Measurements from ENCODE around the gene GRID2. TPM values are rescaled to one million over a fixed set of nuclear protein-coding genes. Genes with fewer than 3 reads are reported as not detected.

GRID2 gene
- total and polyA plus RNA-seq, 2 of the 13 experiments (the other 11 are each of a cell fraction or from before 2014, with no cell fraction given): not detected

DNA sequence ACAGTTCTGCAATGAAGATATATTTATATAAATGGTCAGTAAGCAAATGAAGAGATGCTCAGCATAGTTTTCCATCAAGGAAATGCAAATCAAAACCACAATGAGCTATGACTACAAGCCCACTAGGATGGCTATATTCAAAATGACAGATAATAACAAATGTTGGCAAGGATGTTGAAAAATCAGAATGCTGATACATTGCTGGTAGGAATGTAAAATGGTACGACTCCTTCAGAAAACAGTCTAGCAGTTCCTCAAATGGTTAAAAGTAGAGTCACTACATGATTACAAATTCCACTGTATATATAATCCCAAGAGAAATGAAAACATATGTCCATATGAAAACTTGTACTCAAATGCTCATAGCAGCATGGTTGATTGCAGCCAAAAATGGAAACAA, 1099.8 kb downstream of the GRID2 start:
- TF ChIP-seq GPBP1L1 (CRISPR knock-in tag; IDR thresholded peaks at IDR 0.05): no peak
- no peak for TF ChIP-seq KMT2A (CRISPR knock-in tag; IDR thresholded peaks at IDR 0.05)
- TF ChIP-seq YY1 (IDR thresholded peaks at IDR 0.05; ENCODE audit: insufficient read depth, insufficient replicate concordance, low read depth, low read length): no peak
- TF ChIP-seq, protein P1, sequence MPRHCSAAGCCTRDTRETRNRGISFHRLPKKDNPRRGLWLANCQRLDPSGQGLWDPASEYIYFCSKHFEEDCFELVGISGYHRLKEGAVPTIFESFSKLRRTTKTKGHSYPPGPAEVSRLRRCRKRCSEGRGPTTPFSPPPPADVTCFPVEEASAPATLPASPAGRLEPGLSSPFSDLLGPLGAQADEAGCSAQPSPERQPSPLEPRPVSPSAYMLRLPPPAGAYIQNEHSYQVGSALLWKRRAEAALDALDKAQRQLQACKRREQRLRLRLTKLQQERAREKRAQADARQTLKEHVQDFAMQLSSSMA (CRISPR knock-in tag; IDR thresholded peaks at IDR 0.05): no peak
- no peak for TF ChIP-seq JUND (CRISPR knock-in tag; IDR thresholded peaks at IDR 0.05)
- no peak for TF ChIP-seq HDAC1 (CRISPR knock-in tag; IDR thresholded peaks at IDR 0.05)
- no peak for TF ChIP-seq KLF13 (CRISPR knock-in tag; IDR thresholded peaks at IDR 0.05)
- no peak overlapping the region for H3K4me3 ChIP-seq (replicated peaks in 1 of 3; ENCODE audit: insufficient read depth in 1 of 3, low read depth in 2 of 3, low read length in 3 of 3)
- CTCF ChIA-PET (ENCODE audit: low intra/inter-chr PET ratio, low total read pairs): no interaction called here
- FAIRE-seq (no peak), ATAC-seq (no peak), DNase-seq (ENCODE audit: low spot score) (no peak)
- H3K36me3 ChIP-seq (replicated peaks in 1 of 2; ENCODE audit: control insufficient read depth in 1 of 2, insufficient read depth in 2 of 2, low read length in 2 of 2): no peaks in the 10 kb centered on the region
- H3K27me3 ChIP-seq (ENCODE audit: control insufficient read depth in 1 of 2, insufficient read depth in 2 of 2, low read length in 2 of 2): no peaks in the 10 kb centered on the region
- no peaks in the 10 kb centered on the region for H3K79me2 ChIP-seq (ENCODE audit: insufficient read depth, low read length)
- POLR2A ChIA-PET: no interaction called here
- H4K20me1 ChIP-seq (ENCODE audit: insufficient read depth, low read length): no peaks in the 10 kb centered on the region
- H3K9me3 ChIP-seq (ENCODE audit: low read length): no peaks in the 10 kb centered on the region
- no peak overlapping the region for H3K9ac ChIP-seq (ENCODE audit: insufficient read depth, low read depth, low read length)
- no TSS peak for BruUV-seq (replicated peaks)
- H3K4me1 ChIP-seq (ENCODE audit: insufficient read depth, low read length): no peaks in the 10 kb centered on the region
- no peak overlapping the region for H2AFZ ChIP-seq (ENCODE audit: low read length)
- in situ Hi-C loops (cut with HindIII; ENCODE audit: extremely low pct_ligation_motif_present, low pct_unique_long_range_greater_than_20kb) (no loop called here), intact Hi-C loops (cut with micrococcal nuclease; ENCODE audit: unreplicated experiment) (no loop called here)
- H3K27ac ChIP-seq (ENCODE audit: extremely low read length, insufficient read depth, low read length): no peak overlapping the region
- no peak overlapping the region for H3K4me2 ChIP-seq (ENCODE audit: low read depth, low read length)
- WGBS (ENCODE audit: low lambda C conversion rate): 4% methylated on average over 1 of the region's 1 CpG

Data from HepG2 (cell line).